ENCODE results near the gene PRSS53.

Gene PRSS53

DNA sequence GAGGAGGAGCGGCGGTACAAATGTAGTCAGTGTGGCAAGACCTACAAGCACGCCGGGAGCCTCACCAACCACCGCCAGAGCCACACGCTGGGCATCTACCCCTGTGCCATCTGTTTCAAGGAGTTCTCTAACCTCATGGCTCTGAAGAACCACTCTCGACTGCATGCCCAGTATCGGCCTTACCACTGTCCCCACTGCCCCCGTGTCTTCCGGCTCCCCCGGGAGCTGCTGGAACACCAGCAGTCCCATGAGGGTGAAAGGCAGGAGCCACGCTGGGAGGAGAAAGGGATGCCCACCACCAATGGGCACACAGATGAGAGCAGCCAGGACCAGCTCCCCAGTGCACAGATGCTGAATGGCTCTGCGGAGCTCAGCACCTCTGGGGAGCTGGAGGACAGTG lies 11.7 kb downstream of the PRSS53 start:
- no peak for DNase-seq

DNA sequence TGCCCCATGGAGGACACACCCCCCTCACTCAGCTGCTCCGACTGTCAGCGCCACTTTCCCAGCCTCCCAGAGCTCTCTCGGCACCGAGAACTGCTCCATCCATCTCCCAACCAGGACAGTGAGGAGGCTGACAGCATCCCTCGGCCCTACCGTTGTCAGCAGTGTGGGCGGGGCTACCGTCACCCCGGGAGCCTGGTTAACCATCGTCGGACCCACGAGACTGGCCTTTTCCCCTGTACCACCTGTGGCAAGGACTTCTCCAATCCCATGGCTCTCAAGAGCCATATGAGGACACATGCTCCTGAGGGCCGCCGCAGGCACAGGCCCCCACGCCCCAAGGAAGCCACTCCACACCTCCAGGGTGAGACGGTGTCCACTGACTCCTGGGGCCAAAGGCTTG lies 12.4 kb downstream of the PRSS53 start:
- DNase-seq, result no peak

DNA sequence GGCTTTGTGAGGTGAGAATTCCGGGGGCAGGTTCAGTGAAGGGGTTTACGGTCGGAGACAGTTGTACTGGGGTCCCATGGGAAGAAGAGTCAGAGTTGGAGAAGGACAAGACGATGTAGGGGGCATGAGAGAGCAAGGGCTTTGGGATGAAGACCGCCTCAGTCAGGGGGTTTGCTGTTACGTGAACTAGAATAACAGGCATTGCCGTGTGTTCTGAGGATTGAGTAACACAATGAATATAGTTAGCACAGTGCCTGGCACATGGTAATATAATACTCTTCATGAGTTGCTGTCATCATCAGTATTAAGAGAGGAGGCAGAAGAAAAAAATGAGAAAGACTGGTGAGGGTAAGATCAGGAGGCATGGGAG lies 13.9 kb downstream of the PRSS53 start:
- no peak for DNase-seq

DNA sequence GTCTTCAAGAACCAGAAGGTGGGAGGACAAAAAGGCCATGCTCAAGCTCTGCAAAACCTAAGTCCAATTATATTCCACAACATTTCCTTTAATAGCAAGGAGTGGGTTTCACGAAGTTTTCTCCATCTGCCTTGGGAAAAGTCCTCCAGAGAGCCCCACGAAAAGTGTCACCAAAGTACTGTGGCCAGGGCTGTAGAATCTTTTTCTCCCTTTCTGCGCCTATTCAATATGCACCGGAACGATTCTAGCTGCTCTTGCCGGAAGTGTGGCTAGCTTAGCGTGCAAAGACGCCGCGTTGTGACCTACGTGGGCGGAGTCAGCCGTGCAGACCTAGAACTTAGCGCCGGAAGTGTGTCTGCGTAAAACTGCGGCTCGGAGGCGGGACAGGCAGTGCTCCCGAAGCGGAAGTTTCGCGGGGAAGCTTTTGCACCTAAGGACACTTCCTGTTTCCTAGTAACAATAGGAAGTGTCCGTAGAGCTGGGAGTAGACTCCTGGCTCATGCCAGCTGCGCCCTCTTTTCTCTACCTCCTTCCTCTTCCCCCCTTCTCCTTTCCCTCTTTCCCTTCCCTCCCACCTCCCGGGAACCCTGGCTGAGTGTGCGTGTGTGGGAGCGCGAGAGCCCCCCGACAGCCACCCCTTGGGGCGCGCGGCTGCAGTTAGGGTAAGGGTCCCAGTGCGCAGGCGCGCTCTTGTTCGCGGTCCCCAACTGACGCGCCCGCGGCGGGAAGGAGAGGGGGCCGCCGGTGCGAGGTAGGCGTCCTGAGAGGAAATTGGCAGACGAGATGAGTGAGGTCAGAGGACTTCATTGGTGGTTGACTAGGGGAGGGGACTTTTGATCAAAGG lies 14.6 kb downstream of the PRSS53 start, which contains the start of the genes ZNF646 and ZNF668:
Gene ZNF646 (plus strand): TSS at position 453 of the 844 bp plus-strand sequence. CDS start 1,903 bp downstream, outside the sequence.
Gene ZNF668 (minus strand): TSS at position 271 of the 844 bp plus-strand sequence. CDS start 9,781 bp downstream, outside the sequence.
- DNase-seq, result peak; percentile 99 to 100

DNA sequence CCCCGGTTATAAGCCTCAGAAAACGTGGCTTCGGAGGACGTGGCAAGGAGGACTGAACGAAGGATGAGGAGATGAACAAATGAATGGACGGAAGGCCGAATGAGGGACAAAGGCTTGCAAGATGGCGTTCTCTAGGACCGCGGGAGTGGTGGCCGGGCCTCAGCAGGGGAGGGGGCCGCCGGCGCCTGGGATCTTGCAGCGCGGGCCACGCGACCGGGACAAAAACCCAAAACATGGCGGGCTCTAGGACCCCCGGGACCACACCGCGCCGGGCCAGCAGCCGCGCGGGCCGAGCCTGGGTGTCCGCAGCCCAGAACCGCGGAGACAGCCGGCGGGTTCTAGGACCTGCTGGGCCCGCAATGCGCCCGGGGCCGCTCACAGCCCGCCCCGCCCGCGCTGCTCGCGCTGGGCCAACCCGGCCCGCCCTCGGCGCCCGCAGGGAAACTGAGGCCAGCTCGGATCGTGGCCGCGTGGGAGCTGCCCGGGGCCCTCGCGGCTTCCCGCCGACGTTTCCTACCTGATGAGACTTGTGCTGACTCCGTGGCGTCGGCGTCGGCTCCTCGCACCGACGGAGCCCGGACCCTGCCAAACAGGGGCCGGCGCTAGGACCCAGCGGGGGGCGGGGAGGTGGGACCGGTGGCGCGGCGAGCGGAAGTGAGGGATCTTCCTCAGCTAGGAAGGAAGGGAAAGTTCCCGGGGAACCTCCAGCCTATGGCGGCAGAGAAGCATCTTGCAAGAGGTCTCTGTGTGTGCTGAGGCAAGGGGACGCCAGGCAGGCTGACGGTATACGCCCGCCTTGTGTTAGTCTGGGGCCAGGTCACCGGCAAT lies 15.4 kb downstream of the PRSS53 start:
- peak; percentile 91 to 92 for DNase-seq

DNA sequence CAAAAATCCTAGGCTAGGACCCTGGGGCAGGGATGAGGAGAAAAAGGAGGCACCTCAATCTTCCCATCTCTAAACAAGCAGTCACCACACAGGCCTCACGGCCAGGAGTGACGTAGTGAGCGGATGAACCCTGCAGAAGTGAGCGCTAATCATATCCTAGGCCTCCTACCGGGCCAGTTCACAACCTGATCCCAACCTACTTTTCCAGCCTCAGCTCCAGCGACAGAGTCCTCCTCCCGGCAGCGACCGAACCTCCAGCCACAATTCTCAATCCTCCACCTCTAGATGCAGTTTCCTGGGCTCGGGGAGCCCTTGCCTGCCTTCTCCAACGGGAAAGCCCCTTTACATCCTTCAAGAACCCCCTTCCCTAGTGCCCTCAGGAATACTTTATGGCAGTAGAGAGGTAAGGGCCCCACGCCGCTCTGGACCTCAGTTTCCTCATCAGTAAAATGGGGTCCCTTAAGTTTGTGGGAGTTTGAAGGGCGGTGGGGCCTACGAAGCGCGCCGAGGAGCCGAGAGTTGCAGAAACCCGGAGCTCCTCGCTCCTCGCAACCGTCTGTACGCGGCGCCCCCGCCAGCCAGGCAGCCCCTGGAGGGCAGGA lies 16.1 kb downstream of the PRSS53 start:
- DNase-seq, result peak; percentile 5 to 20

DNA sequence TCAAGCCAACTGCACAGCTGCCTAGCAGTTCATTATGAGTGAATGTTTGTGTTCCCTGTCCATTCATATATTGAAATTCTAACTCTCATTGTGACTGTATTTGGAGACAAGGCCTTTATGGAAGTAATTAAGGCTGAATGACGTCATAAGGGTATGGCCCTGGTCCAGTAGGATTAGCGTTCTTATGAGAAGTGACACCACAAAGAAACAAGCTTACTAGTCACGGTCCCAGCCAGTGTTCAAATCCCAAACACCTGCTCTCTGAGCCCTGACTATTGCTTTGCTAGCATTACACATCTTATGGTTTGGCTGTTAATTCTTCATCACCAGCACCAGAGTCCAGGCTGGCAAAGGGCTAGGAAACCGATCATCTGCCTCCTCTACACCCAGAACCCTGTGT lies 16.9 kb downstream of the PRSS53 start:
- peak; percentile 22 for DNase-seq

DNA sequence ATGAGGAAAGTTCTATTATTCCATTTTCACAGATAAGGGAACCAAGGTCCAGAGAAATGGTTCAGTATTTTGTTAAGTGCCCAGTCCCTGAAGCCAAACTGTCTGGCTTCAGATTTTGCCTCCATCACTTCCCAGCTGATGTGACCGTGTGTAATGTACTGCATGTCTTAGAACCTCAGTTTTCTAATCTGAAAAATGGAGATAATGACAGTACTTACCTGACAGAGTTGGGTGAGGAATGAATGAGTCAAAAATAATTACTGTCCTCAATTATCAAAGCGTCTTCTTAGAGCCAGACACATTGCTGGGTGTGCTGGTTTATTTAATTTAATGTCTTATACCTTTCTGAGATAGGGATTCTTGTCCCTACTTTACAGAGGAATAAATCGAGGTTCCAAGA lies 21.4 kb downstream of the PRSS53 start:
- DNase-seq, result no peak

DNA sequence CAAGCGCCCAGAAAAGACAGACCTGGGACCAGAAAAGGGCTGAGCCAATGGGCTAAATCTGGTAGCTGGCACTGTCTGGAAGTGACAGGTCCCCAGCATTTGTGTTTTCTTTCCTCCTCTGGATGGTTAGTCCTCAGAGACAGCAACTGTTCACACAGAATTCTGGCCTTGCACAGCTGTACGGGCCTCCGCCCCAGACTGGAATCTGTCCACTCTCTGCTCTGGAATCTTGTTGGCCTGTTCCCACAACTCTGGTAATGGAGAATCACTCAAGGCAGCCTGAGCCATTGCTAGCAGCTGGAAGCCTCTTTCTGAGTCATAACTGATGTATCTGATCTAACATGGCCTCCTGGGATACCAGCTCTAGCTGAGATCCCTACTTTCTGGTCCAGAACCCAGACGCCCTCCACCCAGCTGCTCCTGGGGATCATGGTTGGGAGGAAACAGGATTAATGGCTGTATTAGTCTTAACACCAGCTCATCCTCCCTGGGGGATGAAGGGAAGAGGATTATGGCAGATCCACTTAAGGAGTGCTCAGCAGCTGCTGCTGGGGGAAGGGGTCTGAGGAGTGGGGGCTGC lies 23.8 kb downstream of the PRSS53 start:
- no peak for DNase-seq

DNA sequence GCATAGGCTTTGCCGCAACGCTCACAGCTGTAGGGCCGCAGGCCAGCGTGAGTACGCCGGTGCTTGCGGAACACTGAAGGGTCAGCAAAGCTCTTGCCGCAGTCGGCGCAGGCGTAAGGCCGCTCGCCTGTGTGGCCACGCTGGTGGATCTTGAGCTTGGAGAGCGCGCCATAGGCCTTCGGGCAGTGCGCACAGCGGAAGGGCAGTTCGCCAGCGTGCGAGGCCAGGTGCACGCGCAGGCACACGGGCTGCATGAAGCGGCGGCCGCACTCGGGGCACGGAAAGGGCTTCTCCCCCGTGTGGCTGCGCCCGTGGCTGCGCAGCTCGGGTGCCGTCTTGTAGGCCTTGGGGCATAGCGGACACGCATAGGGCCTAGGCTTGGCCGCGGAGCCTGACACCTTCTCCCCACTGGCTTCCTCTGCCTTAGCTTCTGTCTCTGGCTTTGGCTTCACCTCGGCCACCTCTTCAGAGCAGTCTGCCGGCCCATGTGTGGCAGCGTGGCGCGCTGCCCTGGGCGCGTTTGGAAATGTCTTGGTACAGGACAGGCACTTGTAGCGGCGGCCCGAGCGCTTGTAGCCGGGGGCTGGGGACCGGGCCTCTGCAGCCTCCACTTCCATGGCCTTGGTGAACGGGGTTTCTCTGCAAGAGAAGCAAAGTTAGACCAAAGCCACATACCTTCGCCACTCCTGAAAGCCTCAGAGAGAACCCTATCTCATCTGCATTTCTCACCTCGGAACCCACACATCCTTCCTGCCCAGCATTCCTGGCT lies 24.7 kb downstream of the PRSS53 start:
- no peak for DNase-seq

DNA sequence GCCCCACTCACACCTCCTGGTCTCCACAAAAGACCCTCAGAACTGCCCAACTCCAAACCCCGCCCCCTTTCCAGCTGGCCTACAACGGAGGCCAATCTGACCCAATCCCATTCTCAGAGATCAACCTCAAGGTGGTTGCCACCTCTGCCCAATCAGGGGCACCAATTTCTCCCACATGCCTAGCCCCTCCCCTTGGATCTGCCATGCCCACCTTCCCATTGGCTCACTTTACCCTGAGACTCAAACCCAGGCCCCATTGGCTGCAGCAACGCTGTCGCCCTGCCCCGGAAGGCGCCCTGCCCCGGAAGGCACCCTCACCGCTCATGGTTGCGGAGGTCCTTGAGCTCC lies 25.3 kb downstream of the PRSS53 start:
- DNase-seq, result no peak

DNA sequence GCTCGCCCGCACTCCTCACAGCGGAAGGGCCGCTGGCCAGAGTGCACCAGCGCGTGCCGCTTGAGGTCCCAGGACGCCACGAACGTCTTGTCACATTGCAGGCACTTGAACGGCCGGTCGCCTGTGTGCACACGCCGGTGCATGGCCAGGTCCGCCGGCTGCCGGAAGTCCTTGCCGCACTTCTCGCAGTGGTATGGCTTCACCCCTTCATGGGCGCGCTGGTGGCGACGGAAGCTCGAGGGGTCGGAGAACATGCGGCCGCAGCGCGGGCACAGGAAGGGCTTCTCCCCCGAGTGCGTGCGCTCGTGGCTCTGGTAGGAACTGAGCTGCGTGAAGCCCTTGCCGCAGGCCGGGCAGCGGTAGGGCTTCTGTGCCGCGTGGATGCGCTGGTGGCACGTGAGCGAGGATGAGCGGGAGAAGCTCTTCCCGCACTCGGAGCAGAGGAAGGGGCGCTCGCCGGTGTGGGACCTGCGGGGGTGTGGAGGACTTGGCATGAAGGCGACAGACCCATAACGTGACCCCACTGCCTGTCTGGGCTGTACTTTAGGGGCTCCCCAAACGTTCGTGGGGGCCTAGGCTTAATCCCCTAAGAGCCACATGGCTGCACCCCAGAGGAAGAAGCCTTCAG lies 26.8 kb downstream of the PRSS53 start:
- no peak for DNase-seq

DNA sequence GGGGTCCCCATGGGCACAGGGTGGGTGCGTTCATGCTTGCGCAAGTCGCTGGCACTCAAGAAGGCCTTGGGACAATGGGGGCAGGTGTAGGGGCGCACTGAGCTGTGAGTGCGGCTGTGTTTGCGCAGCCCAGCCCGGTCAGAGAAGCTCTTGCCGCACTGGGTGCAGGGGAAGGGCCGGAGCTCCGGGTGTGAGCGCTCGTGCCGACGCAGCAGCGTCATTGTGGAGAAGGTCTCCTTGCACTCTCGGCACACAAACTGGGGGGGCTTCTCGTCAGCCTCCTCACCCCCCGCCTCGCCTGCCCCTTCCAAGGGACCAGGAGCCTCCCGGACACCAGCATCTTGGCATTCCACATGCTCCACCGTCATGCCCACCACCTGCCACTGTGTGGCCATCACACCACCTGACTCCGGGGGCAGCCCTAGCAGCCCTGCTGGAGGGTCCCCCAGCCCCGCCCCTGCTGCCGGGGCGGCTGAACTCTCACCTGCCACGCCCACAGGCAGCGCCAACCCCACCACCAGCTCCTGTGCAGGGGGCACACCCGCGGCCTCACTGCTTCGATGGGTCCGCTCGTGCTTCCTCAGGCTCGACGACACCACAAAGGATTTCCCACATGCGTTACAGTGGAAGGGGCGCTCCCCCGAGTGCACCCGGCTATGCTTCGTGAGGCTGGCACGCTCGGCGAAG lies 27.5 kb downstream of the PRSS53 start:
- DNase-seq, result no peak

DNA sequence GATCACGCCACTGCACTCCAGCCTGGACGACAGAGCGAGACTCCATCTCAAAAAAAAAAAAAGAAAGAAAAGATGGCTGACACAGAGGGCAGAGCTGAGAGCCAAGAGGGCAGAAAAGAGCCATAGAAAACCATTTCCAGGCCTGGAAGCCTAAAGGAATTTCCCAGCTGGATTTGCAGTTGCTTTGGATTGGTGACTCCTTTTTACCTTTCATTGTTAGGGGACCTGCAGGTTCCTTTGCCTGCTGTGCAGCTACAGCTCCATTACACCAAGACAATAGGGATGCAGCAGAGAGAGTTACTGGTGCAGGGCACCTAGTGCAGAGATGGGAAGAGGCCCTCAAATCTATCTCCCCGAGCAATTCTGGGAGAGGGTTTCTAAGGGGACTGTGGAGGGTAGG lies 33.1 kb downstream of the PRSS53 start:
- no peak for DNase-seq

DNA sequence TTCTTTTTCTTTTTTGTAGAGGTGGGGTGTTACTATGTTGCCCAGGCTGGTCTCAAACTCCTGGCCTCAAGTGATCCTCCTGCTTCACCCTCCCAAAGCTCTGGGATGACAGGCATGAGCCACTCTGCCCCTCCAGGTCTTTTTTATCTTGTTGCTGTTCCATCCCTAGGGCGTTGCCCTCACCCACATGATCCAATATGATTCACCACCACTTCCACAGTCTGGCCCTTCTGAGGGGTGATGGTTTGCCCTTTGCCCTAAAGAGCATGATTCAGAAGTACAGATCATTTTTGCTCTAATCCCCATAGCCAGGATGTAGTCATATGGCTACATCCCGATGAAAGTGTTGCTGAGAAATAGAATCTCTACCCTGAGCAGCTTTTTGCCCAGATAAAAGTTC lies 36.6 kb downstream of the PRSS53 start:
- peak; percentile 85 to 91 for DNase-seq

DNA sequence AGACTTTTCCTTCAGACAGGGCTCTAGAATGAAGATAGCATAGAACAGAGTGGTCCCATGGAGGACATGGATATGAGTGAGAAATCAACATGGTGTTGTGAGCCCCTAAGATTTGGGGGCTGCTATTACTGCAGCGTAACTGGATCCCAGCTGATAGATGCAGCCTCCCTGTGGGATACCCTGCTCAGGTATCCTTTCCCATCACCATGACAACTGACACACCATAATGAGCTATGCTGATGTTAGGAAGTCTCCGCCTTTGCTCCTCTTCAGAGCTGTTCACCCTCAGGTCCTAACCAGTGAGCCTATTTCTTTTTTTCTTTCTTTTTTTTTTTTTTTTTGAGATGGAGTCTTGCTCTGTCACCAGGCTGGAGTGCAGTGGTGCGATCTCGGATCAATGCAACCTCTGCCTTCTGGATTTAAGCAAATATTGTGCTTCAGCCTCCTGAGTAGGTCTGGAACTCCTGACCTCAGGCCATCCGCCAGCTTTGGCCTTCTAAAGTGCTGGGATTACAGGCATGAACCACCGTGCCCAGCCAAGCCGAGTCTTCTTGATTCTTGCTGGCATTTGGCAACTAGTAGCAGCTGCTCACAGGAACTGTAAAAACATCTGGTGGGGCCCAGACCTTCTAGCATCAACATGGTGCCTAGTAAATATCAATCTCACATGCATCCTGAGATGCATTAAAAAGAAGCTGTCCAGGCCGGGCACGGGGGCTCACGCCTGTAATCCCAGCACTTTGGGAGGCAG lies 38.3 kb downstream of the PRSS53 start:
- no peak for DNase-seq

DNA sequence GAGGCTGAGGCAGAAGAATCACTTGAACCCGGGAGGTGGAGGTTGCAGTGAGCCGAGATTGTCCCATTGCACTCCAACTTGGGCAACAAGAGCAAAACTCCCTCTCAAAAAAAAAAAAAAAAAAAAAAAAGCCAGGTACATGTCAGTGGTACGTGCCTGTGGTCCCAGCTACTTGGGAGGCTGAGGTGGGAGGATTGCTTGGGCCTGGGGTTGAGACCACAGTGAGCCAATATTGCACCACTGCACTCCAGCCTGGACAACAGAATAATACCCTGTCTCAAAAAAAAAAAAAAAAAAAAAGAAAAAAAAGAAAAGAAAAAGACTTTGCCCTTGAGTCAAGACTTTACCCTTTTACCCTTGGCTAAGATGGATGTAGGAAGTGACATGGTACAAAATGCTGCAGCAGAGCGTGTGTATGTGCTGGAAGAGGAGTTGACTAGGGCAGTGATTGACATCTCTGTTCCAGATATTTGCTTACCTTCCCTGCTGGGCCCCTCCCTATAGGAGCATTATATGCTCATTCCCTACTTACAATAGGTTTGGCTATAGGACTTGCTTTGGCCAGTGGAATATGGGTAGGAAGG lies 44.8 kb downstream of the PRSS53 start:
- DNase-seq, result no peak

DNA sequence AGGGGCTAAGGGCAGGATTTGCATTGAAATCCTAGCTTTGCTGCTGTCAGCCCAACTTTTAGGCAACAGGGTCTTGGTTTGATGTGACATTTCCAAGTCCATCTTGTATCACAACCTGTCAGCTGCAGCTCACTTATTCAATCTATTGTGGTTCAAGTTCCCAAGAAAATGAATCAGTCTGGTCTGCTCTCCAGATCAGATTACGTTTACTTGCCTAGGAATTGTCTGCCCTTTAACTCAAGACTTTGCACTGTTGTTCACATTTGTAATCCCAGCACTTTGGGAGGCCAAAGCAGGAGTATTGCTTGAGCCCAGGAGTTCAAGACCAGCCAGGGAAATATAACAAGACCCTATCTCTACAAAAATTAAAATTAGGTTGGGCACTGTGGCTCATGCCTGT lies 45.4 kb downstream of the PRSS53 start:
- DNase-seq, result no peak

DNA sequence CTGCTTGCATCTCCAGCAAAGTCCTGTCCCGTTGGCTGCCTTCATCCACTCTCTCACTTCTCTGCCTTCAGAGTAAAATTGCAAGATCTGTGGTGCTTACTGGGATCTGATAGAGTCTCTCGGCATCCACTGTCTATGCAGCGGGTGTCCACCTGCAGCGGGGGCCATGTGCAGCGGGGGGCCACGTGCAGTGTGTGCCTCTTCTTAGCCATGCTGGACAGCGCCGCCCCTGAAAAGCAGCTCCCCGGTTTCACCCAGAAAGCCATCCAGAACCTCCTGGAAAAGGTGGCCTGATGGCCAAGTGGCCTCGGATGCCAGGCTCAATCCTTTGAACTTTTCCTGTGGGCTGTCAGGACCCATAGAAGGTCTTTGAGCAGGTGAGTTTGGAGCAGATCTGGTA lies 45.9 kb downstream of the PRSS53 start:
- no peak for DNase-seq

DNA sequence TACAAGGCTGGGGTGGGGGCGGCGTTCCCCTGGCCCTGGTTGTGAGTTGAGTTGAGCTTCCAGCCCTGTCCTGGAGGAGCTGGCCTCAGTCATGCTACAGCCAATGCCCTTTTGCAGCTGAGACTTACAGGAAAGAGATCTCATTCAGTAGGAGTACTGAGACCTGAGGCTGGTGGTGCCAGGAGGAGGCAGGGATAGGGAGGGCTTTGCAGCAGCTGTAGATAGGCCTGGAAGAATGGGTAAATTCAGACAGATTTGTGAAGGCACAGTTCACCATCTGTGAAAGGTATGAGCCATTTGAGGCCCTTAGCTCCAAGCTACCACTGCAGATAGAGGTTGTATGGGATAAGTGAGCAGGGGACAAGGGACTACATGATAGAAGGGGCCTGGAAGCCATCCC lies 49.8 kb downstream of the PRSS53 start:
- DNase-seq, result no peak
